Muscle of back (tissue), 11 donors: ENCODE data around the gene TRPC6. TPM values are rescaled to one million over a fixed set of nuclear protein-coding genes. Genes with fewer than 3 reads are reported as not detected.
"Not testable (repeated sequence)": the region's sequence is repeated elsewhere in the genome, so short reads cannot be mapped to it uniquely, and the experiment has no call there.

Experiments
- DNase-seq, 3 donors: peaks; one replicate each; pipeline versions ENCODE4 v3.0.0 to v3.0.0-alpha.2; 2013
- polyA plus RNA-seq, 10 donors: library from polyadenylated mRNA; unstranded; fragments of 120-200 nt; gene quantifications; one replicate each; pipeline ENCODE4 v1.2.1, GENCODE V29; 2013; ENCODE audit not compliant: insufficient read length in 10 of 10

TRPC6 gene
- polyA plus RNA-seq, 10 donors: 11.5 to 18.3 (median 13.8) TPM

DNA sequence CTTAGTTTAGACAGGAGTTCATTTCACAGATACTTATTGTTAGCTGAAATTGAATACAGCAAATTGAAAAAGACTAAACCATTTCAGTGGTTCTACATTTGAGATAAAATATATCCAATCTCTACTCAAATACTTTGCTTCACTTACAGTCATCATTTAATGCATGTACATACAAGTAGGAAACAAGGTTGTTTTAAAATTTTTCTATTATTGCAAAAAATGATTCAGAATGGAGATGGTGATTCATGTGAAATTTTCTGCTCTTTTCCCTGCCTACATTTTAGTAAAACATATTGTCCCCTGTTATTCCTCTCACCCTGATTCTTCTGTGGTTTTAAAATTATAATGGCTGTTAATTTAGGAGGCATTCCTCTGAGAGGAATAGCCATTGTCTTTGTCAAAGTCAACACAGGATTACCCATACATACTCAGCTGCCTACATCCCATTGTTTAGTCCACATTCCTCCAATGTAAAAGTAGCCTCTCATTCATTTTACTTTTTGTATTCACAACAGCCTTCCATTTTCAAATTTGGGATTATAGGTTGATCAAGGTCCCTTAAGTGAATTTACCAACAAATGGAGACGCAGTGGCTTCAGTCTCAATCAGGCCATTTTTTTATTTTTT, 60.1 kb downstream of the TRPC6 start:
- no peak for DNase-seq

DNA sequence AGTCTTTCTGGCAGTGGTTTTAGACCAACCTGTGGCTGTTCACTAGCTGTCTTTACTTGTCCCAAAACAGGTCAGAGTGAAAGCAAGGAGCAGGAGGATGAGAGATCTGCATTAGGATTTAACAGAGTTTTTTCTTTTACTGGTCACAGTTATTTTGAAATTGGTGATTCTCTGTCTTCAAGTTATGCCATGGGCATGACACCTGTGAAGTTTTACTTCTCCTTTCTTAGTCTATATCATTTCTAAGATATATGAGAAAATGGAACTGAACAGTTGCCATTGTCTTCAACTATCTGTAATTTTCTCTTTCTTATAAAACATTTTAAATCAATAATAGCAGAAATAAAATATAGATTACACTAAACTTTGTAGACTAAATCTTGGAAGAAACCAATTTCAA, 60.6 kb downstream of the TRPC6 start:
- no peak for DNase-seq

DNA sequence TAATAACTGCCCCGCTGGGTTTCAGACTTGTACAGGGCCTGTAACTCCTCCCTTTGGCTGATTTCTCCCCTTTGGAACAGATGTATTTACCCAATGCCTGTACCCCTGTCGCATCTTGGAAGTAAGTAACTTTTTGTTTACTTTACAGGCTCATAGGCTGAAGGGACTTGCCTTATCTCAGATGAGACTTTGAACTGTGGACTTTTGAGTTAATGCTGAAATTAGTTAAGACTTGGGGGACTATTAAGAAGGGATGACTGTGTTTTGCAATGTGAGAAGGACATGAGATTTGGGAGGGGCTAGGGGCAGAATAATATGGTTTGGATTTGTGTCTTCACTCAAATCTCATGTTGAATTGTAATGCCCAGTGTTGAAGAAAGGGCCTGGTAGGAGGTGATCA, 62.0 kb downstream of the TRPC6 start:
- no peak for DNase-seq

DNA sequence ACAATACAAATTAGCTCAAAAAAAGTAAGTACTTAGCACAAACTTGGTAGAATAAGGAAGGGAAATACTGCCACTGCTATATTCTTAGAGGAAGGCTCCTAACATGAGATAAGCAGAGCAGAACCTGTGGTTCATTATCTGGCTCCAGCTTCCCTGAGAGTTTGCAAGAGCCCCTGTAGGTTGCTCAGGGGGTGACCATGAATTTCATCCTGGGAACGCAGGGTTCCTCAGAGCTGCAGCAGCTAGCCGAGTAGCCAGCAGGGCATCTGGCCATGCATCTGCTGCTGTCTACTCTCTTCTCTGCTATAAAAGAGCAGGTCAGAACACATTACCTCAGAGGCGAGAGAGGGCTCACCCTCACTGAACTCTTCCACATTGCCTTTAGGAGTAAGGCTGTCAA, 67.3 kb downstream of the TRPC6 start:
- peak in 1 of 3 donors; percentile 12 for DNase-seq

DNA sequence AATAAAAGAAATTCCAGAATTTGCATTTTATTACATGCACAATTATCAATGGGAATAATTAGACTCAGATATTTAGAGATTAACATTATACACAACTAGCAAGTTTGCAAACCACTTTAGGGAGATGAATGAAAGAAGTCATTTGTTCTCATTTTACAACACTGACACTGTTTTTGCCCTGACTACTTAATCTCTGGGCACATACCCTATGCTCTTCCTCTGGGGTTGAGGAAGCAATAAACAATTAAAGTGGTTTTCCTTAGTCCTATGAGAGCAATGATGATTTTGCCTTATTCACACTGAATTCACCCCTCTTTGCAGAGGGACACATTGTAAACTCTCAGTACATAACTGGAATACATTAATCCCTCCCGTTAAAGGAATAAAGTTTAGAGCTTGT, 72.7 kb downstream of the TRPC6 start:
- no peak for DNase-seq

DNA sequence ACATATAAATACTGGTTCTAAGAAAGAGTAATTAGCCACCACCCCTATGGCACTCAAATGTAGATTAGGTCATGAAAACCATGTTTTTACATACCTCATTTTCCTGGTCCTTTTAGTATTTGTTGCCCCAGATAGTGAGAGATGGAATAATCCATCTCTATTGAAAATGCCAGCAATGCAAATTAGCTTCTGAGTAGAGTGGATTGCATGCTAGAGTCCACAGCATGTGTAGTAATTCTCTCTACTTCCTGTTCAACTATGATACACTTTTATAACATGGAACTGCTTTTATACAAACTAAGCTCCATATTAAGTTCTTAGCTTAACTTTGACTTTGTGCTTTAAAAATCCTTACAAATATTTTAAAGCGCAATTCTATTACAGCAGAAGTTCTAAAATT, 73.2 kb downstream of the TRPC6 start:
- no peak for DNase-seq

DNA sequence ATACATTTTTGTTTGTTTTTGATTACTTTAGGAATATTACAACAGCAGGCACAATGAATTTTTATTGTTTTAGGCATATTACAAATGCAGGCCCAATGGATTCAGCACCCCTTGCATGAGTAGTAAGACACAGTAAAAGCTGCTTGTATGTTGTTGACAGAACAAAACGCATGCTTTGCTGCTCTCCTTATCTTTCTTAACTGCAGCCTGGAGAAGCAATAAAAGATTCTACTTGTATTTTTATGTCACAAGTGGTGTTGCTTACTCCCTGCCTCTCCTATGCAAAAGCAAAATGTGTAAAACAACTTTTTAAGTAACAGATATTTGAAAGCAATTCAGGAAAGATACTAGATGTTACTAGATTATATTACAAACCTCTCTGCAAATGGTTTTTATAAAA, 73.9 kb downstream of the TRPC6 start:
- DNase-seq: no peak

DNA sequence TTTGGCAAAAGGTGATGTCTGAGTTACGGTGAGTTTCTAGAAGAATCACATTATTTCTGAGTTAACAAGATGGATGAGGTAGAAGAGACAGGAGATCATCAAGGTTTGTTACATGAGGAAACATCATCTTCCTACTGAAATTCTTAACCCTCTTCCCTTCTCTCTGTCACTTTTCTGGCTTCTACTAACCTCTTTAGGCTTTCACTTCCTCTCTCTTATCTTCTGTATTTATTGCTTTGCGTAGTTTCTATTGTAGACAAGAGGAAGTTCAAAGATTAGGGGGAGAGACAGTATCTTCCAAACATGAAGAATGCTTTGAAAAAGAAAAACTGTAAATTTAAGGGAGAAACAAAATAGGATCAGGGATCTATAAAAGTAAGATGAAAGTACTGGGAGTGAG, 75.4 kb downstream of the TRPC6 start:
- no peak for DNase-seq

DNA sequence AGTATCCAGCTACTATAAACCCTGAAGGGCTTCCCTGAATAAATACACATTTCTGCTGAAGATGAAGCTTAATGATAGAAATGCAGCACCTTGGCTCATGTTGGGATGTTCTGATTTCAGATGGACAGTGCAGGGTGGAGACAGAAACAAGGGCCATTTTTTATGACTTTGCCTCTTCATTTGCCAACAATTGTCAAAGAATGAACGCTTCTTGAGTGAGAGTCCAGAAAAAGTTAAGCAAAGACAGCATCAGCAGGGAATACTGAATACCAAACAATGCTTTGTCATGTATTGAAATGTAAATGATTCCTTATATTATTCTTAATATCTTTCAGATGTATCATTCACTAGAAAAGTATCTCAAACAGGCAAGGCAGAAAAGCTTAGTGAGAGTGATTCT, 84.9 kb downstream of the TRPC6 start:
- DNase-seq: peak; percentile 29 to 72 (median 46)

DNA sequence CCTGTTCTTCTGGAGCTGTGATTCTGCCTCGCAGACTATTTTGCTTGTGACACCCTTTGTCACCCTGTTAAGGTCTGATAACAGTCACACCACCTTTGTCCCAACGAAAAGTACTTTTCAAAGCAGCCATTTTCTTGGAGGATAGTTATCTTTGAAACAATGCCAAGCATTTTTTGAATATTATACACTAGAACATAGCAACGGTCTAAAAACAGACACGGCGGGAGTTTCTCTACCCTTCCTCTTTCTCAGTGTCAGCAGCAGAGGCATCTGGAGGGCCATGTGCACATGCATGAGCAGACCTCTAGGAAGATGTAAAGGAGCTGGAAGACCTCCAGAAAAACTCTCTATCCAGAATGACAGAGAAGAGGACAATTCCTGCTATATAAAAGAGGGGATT, 86.5 kb downstream of the TRPC6 start:
- peak in 1 of 3 donors; percentile 21 for DNase-seq

DNA sequence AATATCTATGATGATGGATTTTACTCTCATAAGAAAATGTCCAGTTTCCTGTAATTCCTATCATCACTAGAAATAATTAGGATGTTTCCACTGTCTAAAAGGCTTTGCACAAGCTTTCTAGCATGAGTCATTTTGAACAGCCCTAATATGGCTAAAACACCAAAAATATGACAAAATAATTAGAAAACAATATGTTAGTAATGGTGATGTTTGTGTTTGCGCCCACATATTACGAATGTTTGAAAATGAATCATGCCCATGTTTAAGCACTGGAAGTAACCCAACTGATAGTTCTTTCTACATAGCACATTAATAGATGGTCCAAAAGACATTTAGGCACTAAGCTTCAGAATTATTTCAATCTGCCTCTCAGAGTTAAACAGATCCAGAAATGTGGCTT, 96.0 kb downstream of the TRPC6 start:
- DNase-seq: peak in 1 of 3 donors; percentile 22

DNA sequence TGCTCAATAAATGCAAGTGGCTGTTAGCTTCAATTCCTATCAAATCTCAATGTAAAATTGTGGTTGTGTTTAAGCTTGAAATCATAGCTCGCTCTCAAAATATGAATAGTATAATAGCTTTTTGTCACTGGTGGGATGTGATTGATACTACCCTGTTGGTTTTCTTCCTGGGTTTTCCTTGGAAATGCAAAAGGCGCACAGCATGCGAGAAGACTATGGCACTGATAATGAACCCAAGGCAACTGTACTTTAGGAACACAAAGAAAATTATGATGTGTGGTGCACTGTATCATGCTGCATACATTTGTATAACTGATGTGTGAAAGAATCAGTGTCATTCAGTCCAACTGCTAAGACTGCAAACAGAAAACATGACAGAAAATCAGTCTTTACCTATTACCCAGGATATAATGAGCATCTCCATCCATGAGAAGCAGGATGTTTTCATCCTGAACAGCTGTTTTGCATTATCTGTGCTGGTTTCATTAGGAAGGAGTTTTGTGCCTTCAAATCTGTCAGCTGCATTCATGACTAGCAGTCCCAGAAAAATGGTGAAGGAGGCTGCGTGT, 101.2 kb downstream of the TRPC6 start:
- DNase-seq: peak in 1 of 3 donors; percentile 5

DNA sequence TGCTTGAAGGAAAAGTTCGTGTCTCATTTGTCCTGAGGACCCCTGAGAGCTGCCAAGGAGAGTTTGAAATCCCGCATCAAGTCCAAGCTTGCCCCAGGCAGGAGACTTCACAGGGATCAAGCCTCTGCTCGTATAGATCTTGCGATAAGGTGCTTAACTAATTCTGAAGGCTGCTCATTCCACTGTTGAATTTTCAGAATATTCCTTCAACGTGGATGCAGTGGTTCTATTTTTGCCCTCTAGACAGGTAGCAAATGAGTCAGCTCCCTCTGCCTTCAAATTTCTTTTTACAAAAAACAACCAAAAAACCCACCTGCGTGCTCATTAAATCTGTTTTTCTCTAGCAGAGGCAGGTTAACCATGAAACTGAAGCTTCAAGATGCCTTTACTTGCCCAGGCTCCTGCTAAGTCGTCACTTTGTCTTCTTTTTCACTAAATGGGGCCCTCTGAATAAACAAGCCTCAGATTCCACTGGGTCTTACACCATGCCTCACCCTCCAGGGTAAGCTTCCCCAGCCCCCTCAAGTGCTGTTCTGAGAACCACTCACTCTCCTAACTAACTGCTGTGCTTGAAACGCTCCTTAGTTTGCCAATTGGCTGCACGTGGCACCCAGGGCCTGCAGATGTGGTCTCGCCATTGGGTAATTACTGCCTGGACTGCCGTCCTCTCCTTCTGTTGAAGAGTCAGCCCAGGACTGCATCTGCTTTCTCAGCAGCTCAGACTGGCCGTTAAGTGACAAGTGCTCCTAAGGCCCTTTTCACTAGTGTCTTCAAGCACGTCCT, 105.0 kb downstream of the TRPC6 start:
- DNase-seq: no peak

DNA sequence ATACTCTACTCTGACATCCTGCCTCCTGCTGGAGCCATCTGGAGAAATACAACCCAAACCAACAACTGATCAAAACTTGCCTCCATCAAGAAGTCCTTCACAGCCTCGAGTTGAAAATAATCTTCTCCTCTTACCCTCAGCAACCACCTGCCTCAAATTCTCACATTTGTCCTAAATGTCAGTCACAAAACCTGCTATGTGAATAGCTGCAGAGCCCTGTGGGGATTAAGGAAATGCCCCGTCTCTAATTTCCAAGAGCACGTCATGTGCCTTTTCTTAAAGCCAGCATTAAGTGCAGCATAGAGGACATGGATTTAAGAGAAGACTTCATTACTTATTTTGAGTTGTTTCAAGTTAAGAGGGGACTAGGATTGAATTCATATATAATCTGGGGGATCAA, 105.9 kb downstream of the TRPC6 start:
- DNase-seq: no peak

DNA sequence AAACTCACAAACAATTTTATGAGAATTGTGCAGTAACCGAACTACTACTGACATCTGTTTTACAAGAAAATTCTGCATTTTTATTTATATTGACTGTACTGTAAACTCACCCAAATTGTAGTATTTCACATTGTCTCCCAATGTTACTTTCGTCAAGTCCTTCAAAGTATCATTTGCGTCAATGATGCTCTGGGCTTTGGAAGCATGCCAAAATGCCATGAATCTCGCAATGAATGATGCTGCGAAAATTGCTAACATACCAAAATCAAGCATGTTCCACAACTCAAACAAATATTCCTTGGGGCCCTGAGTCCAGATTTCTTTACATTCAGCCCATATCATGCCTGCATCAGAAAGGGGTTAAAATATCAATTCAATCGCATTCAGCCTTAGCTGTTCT, 107.6 kb downstream of the TRPC6 start:
- DNase-seq: no peak

DNA sequence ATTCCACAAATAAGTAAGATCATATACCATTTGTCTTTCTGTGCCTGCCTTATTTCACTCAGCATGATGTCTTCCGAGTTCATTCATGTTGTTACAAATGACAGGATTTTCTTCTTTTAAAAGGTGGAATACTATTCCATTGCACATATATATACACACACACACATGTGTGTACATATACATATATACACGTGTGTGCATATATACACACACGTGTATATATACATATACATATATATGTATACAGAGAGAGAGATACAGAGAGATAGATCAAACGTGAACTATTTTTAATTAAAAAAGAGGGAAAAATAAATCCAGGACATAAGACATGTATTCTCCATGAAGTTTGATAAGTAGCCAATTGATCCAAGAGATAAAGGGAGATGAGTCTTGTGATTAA, 108.1 kb downstream of the TRPC6 start:
- DNase-seq: no peak

DNA sequence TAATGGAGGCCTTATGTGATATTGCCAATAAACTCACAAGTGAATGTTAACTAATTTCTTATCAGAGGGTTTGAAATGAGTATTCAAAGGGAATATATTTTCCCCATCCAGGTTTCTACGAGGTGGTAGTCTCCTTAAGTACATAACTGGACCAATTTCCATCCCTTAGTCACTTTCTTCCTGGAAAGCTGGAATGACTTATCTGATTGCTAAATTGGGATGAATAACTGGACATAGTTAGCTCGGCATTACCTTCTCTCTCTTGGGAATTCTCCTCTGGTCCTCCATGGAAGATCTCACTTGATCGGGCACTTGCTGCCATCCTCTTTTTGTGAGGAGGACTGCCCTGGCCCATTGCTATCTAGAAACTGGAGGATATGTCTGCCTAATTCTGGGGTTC, 109.1 kb downstream of the TRPC6 start:
- DNase-seq: no peak

DNA sequence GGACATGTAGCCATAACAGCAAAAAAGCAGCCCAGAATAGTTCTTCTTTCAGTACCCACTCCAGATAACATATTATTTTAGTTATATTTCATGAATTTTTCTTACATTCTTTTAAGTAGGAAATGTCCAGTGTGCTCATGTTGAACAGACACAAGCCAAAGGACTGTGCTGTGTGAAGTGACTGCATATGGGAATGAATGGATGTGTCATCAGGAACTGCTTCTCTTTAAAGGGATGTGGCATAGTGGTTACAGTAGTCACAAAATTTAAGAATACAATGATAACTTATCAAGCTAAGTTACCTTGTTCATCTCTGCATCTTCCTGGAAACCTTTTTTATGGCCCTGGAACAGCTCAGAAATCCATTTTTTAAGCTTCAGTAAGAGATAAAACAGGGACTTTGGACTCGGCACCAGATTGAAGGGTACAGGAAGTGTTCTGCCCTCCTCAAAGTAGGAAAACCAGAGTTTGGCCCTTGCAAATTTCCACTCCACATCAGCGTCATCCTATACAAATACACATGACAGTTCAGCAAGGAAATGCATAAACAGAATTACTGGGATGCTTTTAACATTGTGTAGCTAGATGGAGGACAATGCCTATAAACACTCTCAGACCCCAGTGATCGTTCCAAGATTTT, 112.8 kb downstream of the TRPC6 start:
- DNase-seq: no peak

DNA sequence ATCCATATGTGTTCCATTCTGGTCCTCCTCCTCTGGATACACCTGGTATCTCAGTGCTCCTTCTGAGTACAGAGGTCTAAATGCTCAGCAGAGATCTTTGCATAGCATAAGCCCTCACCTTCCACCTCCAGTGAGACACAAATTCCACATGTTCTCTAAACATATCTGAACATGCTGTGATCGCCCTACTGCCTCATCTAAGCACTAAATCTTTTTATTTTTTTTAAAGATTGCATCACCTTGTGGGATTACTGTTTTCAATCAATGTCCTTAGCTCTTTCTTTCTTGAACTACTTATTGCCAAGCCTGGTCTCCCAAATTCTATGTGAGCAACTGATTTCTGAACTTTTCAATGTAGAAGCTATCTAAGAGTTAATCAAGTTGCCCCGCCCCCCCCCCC, 113.4 kb downstream of the TRPC6 start:
- no peak for DNase-seq

DNA sequence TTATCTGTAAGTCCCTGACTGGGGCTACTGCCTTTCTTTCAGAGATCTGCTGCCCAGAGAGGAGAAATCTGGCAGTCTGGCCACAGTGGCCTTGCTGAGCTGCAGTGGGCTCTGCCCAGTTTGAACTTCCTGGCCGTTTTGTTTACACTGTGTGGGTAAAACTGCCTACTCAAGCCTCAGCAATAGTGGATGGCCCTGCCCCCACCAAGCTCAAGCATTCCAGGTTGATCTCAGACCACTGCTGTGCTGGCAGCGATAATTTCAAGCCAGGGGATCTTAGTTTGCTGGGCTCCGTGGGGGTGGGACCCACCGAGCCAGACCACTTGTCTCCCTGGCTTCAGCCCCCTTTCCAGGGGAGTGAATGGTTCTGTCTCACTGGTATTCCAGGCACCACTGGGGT, 117.5 kb downstream of the TRPC6 start:
- no peak for DNase-seq

DNA sequence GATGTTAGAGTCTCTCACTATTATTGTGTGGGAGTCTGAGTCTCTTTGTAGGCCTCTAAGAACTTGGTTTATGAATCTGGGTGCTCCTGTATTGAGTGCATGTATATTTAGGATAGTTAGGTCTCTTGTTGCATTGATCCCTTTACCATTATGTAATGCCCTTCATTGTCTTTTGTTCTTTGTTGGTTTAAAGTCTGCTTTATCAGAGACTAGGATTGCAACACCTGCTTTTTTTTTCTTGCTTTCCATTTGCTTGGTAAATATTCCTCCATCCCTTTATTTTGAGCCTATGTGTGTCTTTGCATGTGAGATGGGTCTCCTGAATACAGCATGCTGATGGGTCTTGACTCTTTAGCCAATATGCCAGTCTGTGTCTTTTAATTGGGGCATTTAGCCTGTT, 119.4 kb downstream of the TRPC6 start:
- not testable (repeated sequence) for DNase-seq

DNA sequence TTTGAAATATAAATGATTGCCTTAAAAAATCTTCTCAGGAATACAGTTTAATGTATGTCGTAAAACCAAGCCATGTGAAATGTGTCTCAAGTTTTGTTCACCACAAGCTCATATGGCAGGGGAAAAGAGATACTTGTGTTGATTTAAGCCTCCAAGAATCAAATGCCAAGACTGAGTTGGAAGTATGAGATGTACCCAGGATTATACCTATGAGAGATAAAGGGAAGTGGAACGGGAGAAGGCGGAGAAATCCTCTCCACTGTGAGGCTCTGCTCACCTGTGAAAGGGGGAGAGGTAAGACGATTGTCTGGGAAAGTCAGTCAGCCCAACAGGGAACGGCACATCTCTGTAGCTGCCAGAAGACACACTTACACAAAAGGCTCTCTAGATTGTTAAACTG, 124.8 kb downstream of the TRPC6 start:
- DNase-seq: no peak

DNA sequence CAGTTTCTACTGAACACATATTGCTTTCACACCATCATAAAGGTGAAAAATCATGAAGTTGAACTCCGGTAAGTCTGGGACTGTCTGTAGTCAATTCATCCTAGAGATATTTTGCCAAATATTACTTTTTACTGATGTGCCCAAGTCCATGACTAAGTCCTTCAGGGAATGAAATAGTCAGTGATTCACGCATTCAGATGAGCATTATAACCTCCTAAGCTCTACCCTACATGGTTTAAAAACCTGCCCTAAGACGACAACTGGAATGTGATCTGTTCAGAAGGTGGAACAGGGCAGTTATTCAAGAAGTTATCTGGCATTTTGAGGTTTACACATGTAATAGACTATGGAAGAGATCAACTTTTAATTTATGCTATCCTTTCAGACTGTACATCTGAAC, 125.6 kb downstream of the TRPC6 start:
- no peak for DNase-seq
